GM20000 (cell line): ENCODE data around the gene UBE3C.
"Not testable (repeated sequence)": the region's sequence is repeated elsewhere in the genome, so short reads cannot be mapped to it uniquely, and the experiment has no call there.

Source experiments
- DNase-seq: peaks from one replicate; pipeline ENCODE4 v3.0.0; 2012; ENCODE audit warnings: low spot score
- TF ChIP-seq, protein P1 (sequence below): IDR thresholded peaks from 2 replicates; pipeline ENCODE4 v1.5.1; 2012; ENCODE audit warnings: mild to moderate bottlenecking, control low read depth; ENCODE audit errors: extremely low read depth, missing control alignments

Gene UBE3C

DNA sequence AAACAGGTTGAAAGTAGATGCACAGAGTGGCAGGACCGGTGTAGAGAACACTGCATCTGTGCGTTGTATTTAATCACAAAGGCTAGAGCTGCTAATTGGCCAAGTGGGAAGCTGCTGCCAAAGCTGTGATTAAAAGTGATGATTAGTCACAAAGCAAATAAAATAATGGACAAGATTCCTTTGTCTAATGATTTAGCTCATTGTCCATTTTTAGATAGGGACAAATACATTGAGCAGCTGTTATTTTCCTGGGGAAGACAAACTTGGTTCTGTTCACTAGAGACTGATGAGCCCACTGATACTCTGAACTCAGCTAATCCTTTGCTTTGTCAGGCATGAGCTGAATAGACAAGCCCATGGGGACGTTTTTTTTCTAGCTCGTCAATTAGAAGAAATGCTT lies 19.7 kb downstream of the UBE3C start:
- TF ChIP-seq, protein P1, sequence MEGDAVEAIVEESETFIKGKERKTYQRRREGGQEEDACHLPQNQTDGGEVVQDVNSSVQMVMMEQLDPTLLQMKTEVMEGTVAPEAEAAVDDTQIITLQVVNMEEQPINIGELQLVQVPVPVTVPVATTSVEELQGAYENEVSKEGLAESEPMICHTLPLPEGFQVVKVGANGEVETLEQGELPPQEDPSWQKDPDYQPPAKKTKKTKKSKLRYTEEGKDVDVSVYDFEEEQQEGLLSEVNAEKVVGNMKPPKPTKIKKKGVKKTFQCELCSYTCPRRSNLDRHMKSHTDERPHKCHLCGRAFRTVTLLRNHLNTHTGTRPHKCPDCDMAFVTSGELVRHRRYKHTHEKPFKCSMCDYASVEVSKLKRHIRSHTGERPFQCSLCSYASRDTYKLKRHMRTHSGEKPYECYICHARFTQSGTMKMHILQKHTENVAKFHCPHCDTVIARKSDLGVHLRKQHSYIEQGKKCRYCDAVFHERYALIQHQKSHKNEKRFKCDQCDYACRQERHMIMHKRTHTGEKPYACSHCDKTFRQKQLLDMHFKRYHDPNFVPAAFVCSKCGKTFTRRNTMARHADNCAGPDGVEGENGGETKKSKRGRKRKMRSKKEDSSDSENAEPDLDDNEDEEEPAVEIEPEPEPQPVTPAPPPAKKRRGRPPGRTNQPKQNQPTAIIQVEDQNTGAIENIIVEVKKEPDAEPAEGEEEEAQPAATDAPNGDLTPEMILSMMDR, result no peak
- no peak for DNase-seq

GRCh38 chr7:157159537-157159936 lies 20.8 kb downstream of the UBE3C start:
- not testable (repeated sequence) for DNase-seq

- TF ChIP-seq, protein P1, result no peak
- no peak for DNase-seq
Observed at GRCh38 chr7:157160433-157160832, 21.7 kb downstream of the UBE3C start.

DNA sequence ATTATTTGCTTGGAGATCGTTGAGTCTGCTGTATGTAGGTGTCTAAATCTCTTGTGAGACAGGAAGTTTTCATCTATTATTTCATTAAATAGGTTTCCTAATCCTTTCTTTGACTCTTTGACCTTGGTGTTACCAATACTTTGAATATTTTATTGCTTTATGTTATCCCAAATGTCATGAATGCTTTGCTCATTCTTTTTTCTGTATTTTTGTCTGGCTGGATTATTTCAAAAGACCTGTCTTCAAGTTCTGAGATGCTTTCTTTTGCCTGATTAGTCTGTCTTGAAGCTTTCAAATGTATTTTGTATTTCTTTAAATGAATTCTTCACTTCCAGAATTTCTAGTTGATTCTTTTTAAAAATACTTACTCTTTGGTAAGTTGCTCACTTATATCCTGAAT lies 27.3 kb downstream of the UBE3C start:
- TF ChIP-seq, protein P1, result no peak
- no peak for DNase-seq

- no peak for DNase-seq
- TF ChIP-seq, protein P1, result no peak
Observed at GRCh38 chr7:157168571-157168970, 29.8 kb downstream of the UBE3C start.

- DNase-seq, result no peak
- TF ChIP-seq, protein P1, result no peak
Observed at GRCh38 chr7:157176771-157177170, 38.0 kb downstream of the UBE3C start.

DNA sequence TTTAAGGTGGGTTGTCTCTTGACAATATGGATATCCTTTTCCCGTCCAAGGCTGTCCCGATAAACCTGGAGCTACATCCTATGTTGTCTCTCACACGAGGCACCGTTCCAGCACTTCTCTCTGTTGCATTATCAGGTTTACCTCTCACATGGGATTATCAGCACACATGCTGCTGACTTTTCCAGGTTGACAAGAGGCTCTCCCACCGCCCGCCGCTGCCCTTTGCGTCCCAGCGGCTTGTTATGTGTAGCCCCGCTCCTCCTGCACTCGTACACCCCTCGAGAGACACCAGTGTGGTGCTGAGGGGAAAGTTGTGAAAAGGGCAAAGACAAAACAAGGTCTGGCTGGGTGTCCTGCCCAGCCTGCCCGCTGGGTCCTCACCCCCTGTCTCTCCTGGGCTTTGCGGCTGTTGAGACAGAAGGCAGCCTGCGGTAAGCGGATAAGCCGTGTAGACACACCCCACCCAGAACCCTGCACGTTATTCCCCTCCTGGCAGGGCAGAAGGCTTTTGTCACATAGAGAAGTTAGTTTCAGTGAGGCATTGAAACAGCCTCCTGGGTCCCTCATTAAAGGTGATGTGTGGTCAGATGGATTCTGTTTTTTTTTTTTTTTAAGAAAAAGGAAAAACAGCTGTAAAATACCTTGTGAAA lies 38.7 kb downstream of the UBE3C start:
- TF ChIP-seq, protein P1, result no peak
- DNase-seq, result no peak

DNA sequence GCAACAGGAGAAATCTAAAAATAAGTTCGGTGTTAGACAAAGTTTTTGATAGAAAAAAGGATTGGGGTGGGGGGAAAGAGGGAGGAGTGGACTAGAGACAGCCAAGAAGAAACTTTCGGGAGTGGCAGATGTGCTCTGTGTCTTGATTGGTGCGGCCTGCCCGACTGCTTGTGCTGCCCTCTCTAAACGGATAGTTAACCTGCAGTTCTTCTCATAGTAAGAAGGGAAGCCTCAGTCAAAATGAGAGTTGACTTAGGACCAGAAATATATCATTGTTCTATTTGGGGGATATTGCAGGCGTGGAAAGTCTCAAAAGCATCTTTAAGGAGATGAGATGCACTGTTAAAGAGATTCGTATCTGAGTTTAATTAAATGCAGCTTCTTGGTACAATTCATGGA lies 39.3 kb downstream of the UBE3C start:
- TF ChIP-seq, protein P1, result no peak
- DNase-seq, result peak; percentile 20
